RWPE2 (cell line): ENCODE data around the gene RNF220.

Source experiments
- ATAC-seq: fragments of 200-7000 bp; cut with Tn5 transposase; 3 replicates; pipeline ENCODE4 v1.9.1; 2021; ENCODE audit warnings: low read depth
- DNase-seq: peaks from one replicate; pipeline ENCODE4 v3.0.0-alpha.2; 2020; ENCODE audit warnings: low spot score
- H3K27ac ChIP-seq: fragments of 450-650 bp; 2 replicates; pipeline ENCODE4 v1.5.1; 2017; ENCODE audit warnings: mild to moderate bottlenecking; ENCODE audit not compliant: poor library complexity, severe bottlenecking
- H3K27me3 ChIP-seq: fragments of 250-450 bp; sonication (Bioruptor Pico); 2 replicates; pipeline ENCODE4 v1.5.1; 2021; ENCODE audit warnings: mild to moderate bottlenecking, moderate library complexity; ENCODE audit not compliant: insufficient read depth, poor library complexity, severe bottlenecking
- H3K36me3 ChIP-seq: fragments of 250-450 bp; sonication (Bioruptor Pico); 2 replicates; pipeline ENCODE4 v1.5.1; 2020; ENCODE audit warnings: low read depth, mild to moderate bottlenecking, moderate library complexity
- H3K4me1 ChIP-seq: fragments of 250-450 bp; sonication (Bioruptor Pico); 2 replicates; pipeline ENCODE4 v1.5.1; 2021; ENCODE audit warnings: mild to moderate bottlenecking, moderate library complexity; ENCODE audit not compliant: insufficient read depth, poor library complexity, severe bottlenecking
- H3K4me3 ChIP-seq: fragments of 250-450 bp; sonication (Bioruptor Pico); 2 replicates; pipeline ENCODE4 v1.5.1; 2021; ENCODE audit warnings: mild to moderate bottlenecking, moderate library complexity; ENCODE audit not compliant: severe bottlenecking
- H3K9me3 ChIP-seq: fragments of 250-450 bp; sonication (Bioruptor Pico); 2 replicates; pipeline ENCODE4 v1.5.1; 2021; ENCODE audit warnings: mild to moderate bottlenecking, moderate library complexity; ENCODE audit not compliant: severe bottlenecking
- TF ChIP-seq, protein P1 (sequence below): fragments of 450-650 bp; IDR thresholded peaks from one replicate; pipeline ENCODE4 v1.5.1; 2017; ENCODE audit warnings: mild to moderate bottlenecking, moderate library complexity; ENCODE audit not compliant: poor library complexity, severe bottlenecking

The RNF220 gene

DNA sequence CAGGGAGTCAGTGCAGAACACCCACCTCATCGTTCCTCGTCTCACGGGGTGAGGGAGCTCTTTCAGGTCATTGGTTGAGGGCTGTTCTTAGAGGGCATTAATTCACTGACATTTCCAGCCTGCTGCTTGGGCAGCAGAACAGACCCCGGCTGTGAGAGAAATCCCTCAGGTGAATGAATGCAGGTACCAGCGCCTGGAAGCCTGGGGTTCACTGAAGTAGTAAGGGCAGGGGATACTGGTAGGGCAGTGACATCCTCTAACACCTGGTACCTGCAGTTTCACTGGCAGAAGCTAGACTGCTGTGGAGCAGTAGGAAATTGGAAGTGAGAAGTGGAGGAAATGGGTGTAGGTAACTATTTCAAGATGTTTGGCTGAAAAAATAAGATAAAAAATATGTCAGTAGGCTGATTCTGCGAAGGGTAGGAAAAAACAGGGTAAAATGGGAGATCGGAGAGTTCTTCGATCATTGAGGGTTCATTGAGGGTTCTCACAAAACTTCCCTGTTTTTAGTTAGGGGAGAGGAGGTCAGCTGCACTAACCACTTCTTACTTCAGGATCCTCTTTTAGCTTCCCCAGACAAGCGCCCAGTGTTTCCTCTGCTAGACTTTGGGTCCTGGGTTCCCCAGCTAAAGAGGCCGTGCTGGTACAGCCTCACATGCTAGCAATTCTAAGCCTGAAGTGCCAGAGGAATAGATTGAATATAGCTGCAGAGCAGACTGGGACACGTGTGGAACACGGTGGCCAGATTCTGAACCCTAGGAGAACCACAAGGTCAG is 55.2 kb downstream of the RNF220 start:
- ATAC-seq (no peak), DNase-seq (no peak)
- Histone ChIP-seq H3K9me3 (no peaks in the 10 kb centered on the region), H3K36me3 (no peaks in the 10 kb centered on the region), H3K27me3 (peaks cover 9% of the 10 kb centered on the region), H3K4me1 (no peaks in the 10 kb centered on the region), H3K27ac (no peak overlapping the region), H3K4me3 (no peak overlapping the region)
- TF ChIP-seq, protein P1, sequence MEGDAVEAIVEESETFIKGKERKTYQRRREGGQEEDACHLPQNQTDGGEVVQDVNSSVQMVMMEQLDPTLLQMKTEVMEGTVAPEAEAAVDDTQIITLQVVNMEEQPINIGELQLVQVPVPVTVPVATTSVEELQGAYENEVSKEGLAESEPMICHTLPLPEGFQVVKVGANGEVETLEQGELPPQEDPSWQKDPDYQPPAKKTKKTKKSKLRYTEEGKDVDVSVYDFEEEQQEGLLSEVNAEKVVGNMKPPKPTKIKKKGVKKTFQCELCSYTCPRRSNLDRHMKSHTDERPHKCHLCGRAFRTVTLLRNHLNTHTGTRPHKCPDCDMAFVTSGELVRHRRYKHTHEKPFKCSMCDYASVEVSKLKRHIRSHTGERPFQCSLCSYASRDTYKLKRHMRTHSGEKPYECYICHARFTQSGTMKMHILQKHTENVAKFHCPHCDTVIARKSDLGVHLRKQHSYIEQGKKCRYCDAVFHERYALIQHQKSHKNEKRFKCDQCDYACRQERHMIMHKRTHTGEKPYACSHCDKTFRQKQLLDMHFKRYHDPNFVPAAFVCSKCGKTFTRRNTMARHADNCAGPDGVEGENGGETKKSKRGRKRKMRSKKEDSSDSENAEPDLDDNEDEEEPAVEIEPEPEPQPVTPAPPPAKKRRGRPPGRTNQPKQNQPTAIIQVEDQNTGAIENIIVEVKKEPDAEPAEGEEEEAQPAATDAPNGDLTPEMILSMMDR = no peak

DNA sequence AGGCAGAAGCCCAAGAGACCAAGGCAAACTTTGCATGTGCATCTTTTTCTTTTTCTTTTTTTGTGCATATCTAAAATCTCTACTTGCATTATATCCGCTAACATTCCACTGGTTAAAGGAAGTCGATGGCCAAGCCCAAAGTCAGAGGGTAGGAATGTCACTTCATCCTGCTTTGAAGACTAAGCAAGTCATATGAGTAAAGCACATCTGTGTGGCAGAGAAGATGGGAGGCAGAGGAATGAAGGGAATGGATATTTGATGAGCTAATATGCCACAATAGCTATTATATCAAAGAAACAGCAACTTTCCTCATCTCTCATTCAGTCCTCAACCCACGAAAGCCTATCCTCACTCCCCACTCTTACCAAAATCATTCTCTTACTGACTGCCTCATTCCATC is 59.3 kb downstream of the RNF220 start:
- Histone ChIP-seq H3K4me1 (no peaks in the 10 kb centered on the region), H3K4me3 (no peak overlapping the region), H3K9me3 (no peaks in the 10 kb centered on the region), H3K36me3 (no peaks in the 10 kb centered on the region), H3K27me3 (peaks cover 5% of the 10 kb centered on the region), H3K27ac (no peak overlapping the region)
- DNase-seq = no peak
- ATAC-seq = no peak
- TF ChIP-seq, protein P1 = no peak

DNA sequence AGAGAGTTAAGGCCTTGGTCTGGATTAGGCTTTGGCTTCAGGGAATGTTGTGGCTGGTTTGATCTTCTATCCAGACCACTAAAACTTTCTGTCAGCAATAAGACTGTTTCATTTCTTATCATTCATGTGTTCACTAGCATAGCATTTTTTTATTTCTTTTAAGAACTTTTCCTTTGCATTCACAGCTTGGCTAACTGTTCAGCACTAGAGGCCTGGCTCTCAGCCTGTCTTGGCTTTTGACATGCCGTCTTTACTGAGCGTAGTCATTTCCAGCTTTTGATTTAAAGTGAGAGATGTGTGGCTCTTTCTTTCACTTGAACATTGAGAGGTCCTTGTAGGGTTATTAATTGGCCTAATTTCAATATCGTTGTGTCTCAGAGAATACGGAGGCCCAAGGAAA is 62.5 kb downstream of the RNF220 start:
- no peak overlapping the region for H3K4me3 ChIP-seq
- no peaks in the 10 kb centered on the region for H3K27me3 ChIP-seq
- TF ChIP-seq, protein P1 = no peak
- H3K9me3 ChIP-seq = no peaks in the 10 kb centered on the region
- no peak overlapping the region for H3K27ac ChIP-seq
- no peak for DNase-seq
- ATAC-seq = no peak
- H3K36me3 ChIP-seq = no peaks in the 10 kb centered on the region
- H3K4me1 ChIP-seq = no peaks in the 10 kb centered on the region

DNA sequence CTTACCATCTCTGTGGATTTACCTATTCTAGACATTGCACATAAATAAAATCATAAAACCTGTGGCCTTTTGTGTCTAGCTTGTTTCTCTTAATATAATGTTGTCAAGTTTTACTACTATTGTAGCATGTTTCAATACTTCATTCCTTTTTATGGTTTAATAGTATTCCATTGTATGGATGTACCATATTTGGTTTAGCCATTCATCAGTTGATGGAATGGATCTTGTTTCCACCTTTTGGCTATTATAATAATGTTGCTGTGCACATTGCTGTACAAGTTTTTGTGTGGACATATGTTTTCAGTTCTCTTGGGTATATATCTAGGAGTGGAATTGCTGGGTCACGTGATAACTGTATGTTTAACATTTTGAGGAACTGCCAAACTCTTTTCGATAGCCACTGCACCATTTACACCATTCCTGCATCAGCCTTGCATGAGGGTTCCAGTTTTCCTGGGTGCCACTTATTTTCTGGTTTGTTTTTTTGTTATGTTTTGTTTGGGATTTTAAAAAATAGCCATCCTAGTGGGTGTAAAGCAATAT is 66.9 kb downstream of the RNF220 start:
- Histone ChIP-seq H3K27ac (no peak overlapping the region), H3K27me3 (no peaks in the 10 kb centered on the region), H3K4me1 (no peaks in the 10 kb centered on the region), H3K36me3 (no peaks in the 10 kb centered on the region), H3K9me3 (no peaks in the 10 kb centered on the region), H3K4me3 (no peak overlapping the region)
- TF ChIP-seq, protein P1 = no peak
- DNase-seq (no peak), ATAC-seq (no peak)
